Rectal smooth muscle tissue (tissue), 1 donor: ENCODE measurements around the gene EXOC5.
"Not testable (repeated sequence)": the region's sequence is repeated elsewhere in the genome, so short reads cannot be mapped to it uniquely, and the experiment has no call there.

Experiments used
- H3K27ac ChIP-seq: one replicate; pipeline ENCODE4 v1.7.0; 2013; ENCODE audit warnings: low read depth, low read length, inconsistent platforms
- H3K27me3 ChIP-seq: one replicate; pipeline ENCODE4 v1.7.0; 2013; ENCODE audit warnings: low read length; ENCODE audit not compliant: control insufficient read depth, insufficient read depth
- H3K36me3 ChIP-seq: one replicate; pipeline ENCODE4 v1.7.0; 2013; ENCODE audit warnings: low read length; ENCODE audit not compliant: control insufficient read depth, insufficient read depth
- H3K4me1 ChIP-seq: one replicate; pipeline ENCODE4 v1.7.0; 2013; ENCODE audit warnings: low read length; ENCODE audit not compliant: control insufficient read depth, insufficient read depth
- H3K4me3 ChIP-seq: one replicate; pipeline ENCODE4 v1.7.0; 2013; ENCODE audit warnings: low read length
- H3K9ac ChIP-seq: one replicate; pipeline ENCODE4 v1.7.0; 2013; ENCODE audit warnings: low read length

EXOC5 gene

DNA sequence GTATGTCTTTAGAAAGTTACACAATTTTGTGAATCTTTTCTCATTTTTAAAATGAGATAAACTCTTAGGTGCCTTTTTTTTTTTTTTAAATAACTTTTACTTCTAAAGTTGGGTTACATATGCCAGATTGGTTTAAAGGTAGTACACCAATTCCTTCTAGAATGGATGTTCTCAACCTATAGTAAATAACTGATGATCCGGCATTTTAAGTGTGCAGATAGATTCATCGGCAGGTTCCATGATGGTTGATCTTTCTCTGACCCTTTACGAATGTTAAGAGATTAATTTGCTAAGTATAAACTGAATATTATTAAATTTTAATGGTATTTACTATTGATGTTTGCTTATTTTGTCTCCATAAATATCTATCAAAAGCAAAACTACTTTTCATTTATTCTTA, 8.4 kb upstream of the EXOC5 start:
- no peak overlapping the region for H3K9ac ChIP-seq
- H3K4me1 ChIP-seq: no peaks in the 10 kb centered on the region
- no peaks in the 10 kb centered on the region for H3K27me3 ChIP-seq
- peaks cover 11% of the 10 kb centered on the region for H3K36me3 ChIP-seq
- H3K27ac ChIP-seq: no peak overlapping the region
- H3K4me3 ChIP-seq: no peak overlapping the region

DNA sequence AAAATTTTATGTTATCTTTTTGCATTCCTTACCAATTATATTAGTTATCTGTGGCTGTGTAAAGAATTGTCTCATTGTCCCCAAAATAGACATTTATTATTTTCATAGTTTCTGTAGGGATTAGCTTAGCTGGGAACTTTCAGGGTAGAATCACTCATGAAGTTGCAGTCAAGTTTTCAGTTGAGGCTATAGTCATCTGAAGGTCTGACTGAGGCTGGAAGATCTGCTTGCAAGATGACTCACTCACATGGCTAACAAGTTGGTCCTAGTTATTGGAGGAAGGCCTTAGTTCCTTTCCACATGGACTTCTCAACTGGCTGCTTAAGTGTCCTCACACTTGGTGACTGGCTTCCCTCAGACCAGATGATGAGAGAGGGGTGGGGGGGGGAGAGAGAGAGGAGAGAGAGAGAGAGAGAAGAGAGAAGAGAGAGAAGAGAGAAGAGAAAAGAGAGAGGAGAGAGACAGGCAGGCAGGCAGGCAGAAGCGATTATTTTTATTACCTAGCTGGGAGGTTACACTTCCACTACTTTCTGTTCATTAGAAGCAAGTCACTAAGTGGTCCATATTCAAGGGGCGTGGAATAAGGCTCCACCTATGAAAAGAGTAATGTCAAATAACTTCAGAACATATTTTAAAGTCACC, 6.4 kb upstream of the EXOC5 start:
- Histone ChIP-seq H3K27me3 (no peaks in the 10 kb centered on the region), H3K36me3 (peaks cover 7% of the 10 kb centered on the region), H3K4me3 (no peak overlapping the region), H3K4me1 (peaks cover 8% of the 10 kb centered on the region), H3K9ac (no peak overlapping the region), H3K27ac (no peak overlapping the region)

DNA sequence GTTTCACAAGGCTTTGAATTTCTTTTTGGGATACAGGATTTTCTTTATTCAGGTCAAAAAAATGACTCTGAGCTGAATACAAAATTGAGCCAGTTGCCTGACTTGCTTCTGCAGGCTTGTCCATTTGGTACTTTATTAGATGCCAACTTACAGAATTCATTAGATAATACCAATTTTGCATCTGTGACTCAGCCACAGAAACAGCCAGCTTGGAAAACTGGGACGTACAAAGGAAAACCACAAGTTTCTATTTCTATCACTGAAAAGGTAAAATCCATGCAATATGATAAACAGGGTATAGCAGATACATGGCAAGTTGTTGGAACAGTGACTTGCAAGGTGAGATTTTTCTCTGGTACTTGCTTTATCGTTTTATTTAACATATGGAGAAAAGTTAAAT, 5.8 kb upstream of the EXOC5 start:
- H3K4me3 ChIP-seq: no peak overlapping the region
- H3K27me3 ChIP-seq: no peaks in the 10 kb centered on the region
- H3K36me3 ChIP-seq: peaks cover 7% of the 10 kb centered on the region
- H3K4me1 ChIP-seq: peaks cover 8% of the 10 kb centered on the region
- H3K9ac ChIP-seq: no peak overlapping the region
- H3K27ac ChIP-seq: no peak overlapping the region

GRCh38 chr14:57273236-57273635, 4.5 kb upstream of the EXOC5 start:
- peaks cover 6% of the 10 kb centered on the region for H3K36me3 ChIP-seq
- peaks cover 8% of the 10 kb centered on the region for H3K4me1 ChIP-seq
- no peak overlapping the region for H3K27ac ChIP-seq

DNA sequence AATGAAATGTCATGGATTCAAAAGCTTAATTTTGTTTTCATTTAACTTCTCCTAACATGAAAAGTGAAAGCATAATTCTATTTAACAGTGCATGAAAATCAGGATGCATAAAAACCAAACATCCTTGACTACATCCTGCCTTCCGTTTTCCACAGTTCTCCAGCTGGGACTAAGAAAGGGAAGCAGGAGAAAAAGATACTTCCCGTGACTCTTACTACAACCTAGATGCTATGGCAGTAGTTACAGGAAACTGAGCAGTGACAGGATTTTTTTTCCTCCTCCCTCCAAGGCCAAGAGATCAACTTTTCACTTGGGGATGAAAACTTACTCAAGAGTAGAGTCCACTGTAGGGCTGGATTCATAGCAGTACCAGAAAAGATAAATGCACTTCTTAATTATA, 2.6 kb downstream of the EXOC5 start:
- no peaks in the 10 kb centered on the region for H3K27me3 ChIP-seq
- H3K27ac ChIP-seq: no peak overlapping the region
- H3K9ac ChIP-seq: no peak overlapping the region
- peaks cover 12% of the 10 kb centered on the region for H3K4me1 ChIP-seq
- H3K4me3 ChIP-seq: no peak overlapping the region
- peaks cover under 1% of the 10 kb centered on the region for H3K36me3 ChIP-seq

More at GRCh38 chr14:57273236-57273635, 4.5 kb upstream of the EXOC5 start:
- Histone ChIP-seq H3K27me3 (no peaks in the 10 kb centered on the region), H3K9ac (no peak overlapping the region), H3K4me3 (no peak overlapping the region)

GRCh38 chr14:57262117-57262516, 6.6 kb downstream of the EXOC5 start:
- Histone ChIP-seq H3K27ac (no peak overlapping the region), H3K9ac (no peak overlapping the region), H3K27me3 (no peaks in the 10 kb centered on the region), H3K36me3 (no peaks in the 10 kb centered on the region), H3K4me1 (no peaks in the 10 kb centered on the region), H3K4me3 (no peak overlapping the region)

DNA sequence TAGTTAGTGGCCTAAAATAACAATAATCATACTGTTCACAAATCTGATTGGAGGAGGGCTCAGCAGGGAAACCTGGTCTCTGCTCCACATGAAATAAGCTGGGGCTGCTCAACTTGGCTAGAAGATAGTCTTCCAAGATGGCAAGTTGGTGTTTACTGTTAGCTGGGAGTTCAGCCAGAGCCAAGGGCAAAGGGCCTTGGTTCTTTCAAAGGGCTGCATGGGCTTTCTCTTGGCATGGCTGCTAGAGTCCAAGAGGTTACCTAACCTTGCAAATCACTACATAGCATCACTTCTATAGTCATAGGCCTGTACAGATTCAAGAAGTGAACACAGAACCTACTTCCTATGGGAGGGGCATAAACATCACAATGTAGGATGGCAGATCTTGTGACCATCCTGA, 7.1 kb downstream of the EXOC5 start:
- Histone ChIP-seq H3K4me3 (no peak overlapping the region), H3K36me3 (no peaks in the 10 kb centered on the region), H3K27me3 (no peaks in the 10 kb centered on the region), H3K27ac (no peak overlapping the region), H3K9ac (no peak overlapping the region), H3K4me1 (no peaks in the 10 kb centered on the region)

- H3K9ac ChIP-seq: no peak overlapping the region
- H3K27me3 ChIP-seq: no peaks in the 10 kb centered on the region
- no peak overlapping the region for H3K27ac ChIP-seq
- H3K4me1 ChIP-seq: no peaks in the 10 kb centered on the region
- H3K36me3 ChIP-seq: no peaks in the 10 kb centered on the region
- no peak overlapping the region for H3K4me3 ChIP-seq
Measured at GRCh38 chr14:57259672-57260071, 9.0 kb downstream of the EXOC5 start.

GRCh38 chr14:57258221-57258620, 10.5 kb downstream of the EXOC5 start:
- H3K4me1 ChIP-seq: not testable (repeated sequence)

GRCh38 chr14:57254884-57255283, 13.8 kb downstream of the EXOC5 start:
- Histone ChIP-seq H3K4me1 (no peaks in the 10 kb centered on the region), H3K9ac (no peak overlapping the region), H3K27ac (no peak overlapping the region), H3K36me3 (no peaks in the 10 kb centered on the region), H3K27me3 (no peaks in the 10 kb centered on the region), H3K4me3 (no peak overlapping the region)

More at GRCh38 chr14:57258221-57258620, 10.5 kb downstream of the EXOC5 start:
- H3K27me3 ChIP-seq, H3K4me3 ChIP-seq, H3K36me3 ChIP-seq, H3K9ac ChIP-seq, H3K27ac ChIP-seq: not testable (repeated sequence)

GRCh38 chr14:57246933-57247657, 21.6 kb downstream of the EXOC5 start:
- Histone ChIP-seq H3K27ac (no peak overlapping the region), H3K4me3 (no peak overlapping the region), H3K27me3 (no peaks in the 10 kb centered on the region), H3K9ac (no peak overlapping the region), H3K36me3 (no peaks in the 10 kb centered on the region), H3K4me1 (no peaks in the 10 kb centered on the region)

GRCh38 chr14:57245941-57246340, 22.8 kb downstream of the EXOC5 start:
- no peak overlapping the region for H3K27ac ChIP-seq
- no peak overlapping the region for H3K4me3 ChIP-seq
- no peak overlapping the region for H3K9ac ChIP-seq
- no peaks in the 10 kb centered on the region for H3K4me1 ChIP-seq
- H3K36me3 ChIP-seq: no peaks in the 10 kb centered on the region
- no peaks in the 10 kb centered on the region for H3K27me3 ChIP-seq

GRCh38 chr14:57244106-57244505, 24.6 kb downstream of the EXOC5 start:
- no peak overlapping the region for H3K27ac ChIP-seq

More at GRCh38 chr14:57244106-57244505, 24.6 kb downstream of the EXOC5 start:
- Histone ChIP-seq H3K4me3 (no peak overlapping the region), H3K9ac (no peak overlapping the region), H3K36me3 (no peaks in the 10 kb centered on the region), H3K27me3 (no peaks in the 10 kb centered on the region), H3K4me1 (no peaks in the 10 kb centered on the region)
